ENCODE data around the gene TIMM44. TPM values are rescaled to one million over a fixed set of nuclear protein-coding genes. Genes with fewer than 3 reads are reported as not detected.

TIMM44 gene
- total and polyA plus RNA-seq, 2 donors (not counting 3 experiments of a cell fraction or from before 2014, with no cell fraction given) = 61.5 to 64.3 TPM

- CTCF ChIA-PET = no interaction called here
- Histone ChIP-seq H3K9me3 (replicated peaks; ENCODE audit: control insufficient read depth, insufficient read depth, low read length) (no peaks in the 10 kb centered on the region), H2AFZ (ENCODE audit: low read depth, low read length) (no peak overlapping the region), H3K27me3 (ENCODE audit: control insufficient read depth in 2 of 2, insufficient read depth in 2 of 2, low read length in 2 of 2) (peaks cover 18 to 31% of the 10 kb centered on the region in 2 experiments), H3K9me1 (replicated peaks; ENCODE audit: control insufficient read depth, extremely low read depth, insufficient read depth, low read length) (no peaks in the 10 kb centered on the region), H3K9ac (replicated peaks; ENCODE audit: extremely low read depth, insufficient read depth, low read length) (no peak overlapping the region), H3K4me2 (ENCODE audit: insufficient read depth, low read length) (no peak overlapping the region), H3K4me3 (replicated peaks in 1 of 3; ENCODE audit: insufficient read depth in 1 of 3, low read depth in 1 of 3, low read length in 3 of 3) (no peak overlapping the region), H4K20me1 (replicated peaks; ENCODE audit: control insufficient read depth, extremely low read depth, insufficient read depth, low read length) (no peaks in the 10 kb centered on the region), H3K27ac (ENCODE audit: insufficient read depth, low read depth, low read length) (no peak overlapping the region), H3K4me1 (ENCODE audit: control insufficient read depth, extremely low read depth, insufficient read depth, low read length) (peaks cover 6% of the 10 kb centered on the region), H3K36me3 (ENCODE audit: control insufficient read depth in 2 of 2, extremely low read depth in 1 of 2, insufficient read depth in 2 of 2, low read length in 2 of 2) (peaks cover 0 to 21% of the 10 kb centered on the region in 2 experiments), H3K79me2 (ENCODE audit: control insufficient read depth, insufficient read depth, low read length) (no peaks in the 10 kb centered on the region)
- BruUV-seq (replicated peaks) = TSS peak; percentile 58
- POLR2A ChIA-PET = no interaction called here
- DNase-seq (ENCODE audit: low read depth, low spot score) = no peak
- intact Hi-C loops (cut with micrococcal nuclease) = no loop called here
- no peak for TF ChIP-seq MYC (IDR thresholded peaks at IDR 0.05; ENCODE audit: low read depth, low read length)
- FAIRE-seq = no peak
- dilution Hi-C loops (cut with MboI; ENCODE audit: extremely low pct_ligation_motif_present, low sequenced_read_pairs) = no loop called here
Observed at GRCh38 chr19:7914099-7914498, 29.4 kb downstream of the TIMM44 start.

- Histone ChIP-seq H4K20me1 (replicated peaks; ENCODE audit: control insufficient read depth, extremely low read depth, insufficient read depth, low read length) (no peaks in the 10 kb centered on the region), H3K4me1 (ENCODE audit: control insufficient read depth, extremely low read depth, insufficient read depth, low read length) (peaks cover 6% of the 10 kb centered on the region), H3K4me3 (replicated peaks in 1 of 3; ENCODE audit: insufficient read depth in 1 of 3, low read depth in 1 of 3, low read length in 3 of 3) (no peak overlapping the region), H3K9ac (replicated peaks; ENCODE audit: extremely low read depth, insufficient read depth, low read length) (no peak overlapping the region), H3K27me3 (ENCODE audit: control insufficient read depth in 2 of 2, insufficient read depth in 2 of 2, low read length in 2 of 2) (peaks cover 18 to 30% of the 10 kb centered on the region in 2 experiments), H2AFZ (ENCODE audit: low read depth, low read length) (no peak overlapping the region), H3K79me2 (ENCODE audit: control insufficient read depth, insufficient read depth, low read length) (no peaks in the 10 kb centered on the region), H3K27ac (ENCODE audit: insufficient read depth, low read depth, low read length) (no peak overlapping the region), H3K9me3 (replicated peaks; ENCODE audit: control insufficient read depth, insufficient read depth, low read length) (no peaks in the 10 kb centered on the region), H3K4me2 (ENCODE audit: insufficient read depth, low read length) (no peak overlapping the region), H3K9me1 (replicated peaks; ENCODE audit: control insufficient read depth, extremely low read depth, insufficient read depth, low read length) (no peaks in the 10 kb centered on the region), H3K36me3 (ENCODE audit: control insufficient read depth in 2 of 2, extremely low read depth in 1 of 2, insufficient read depth in 2 of 2, low read length in 2 of 2) (peaks cover 0 to 23% of the 10 kb centered on the region in 2 experiments)
- POLR2A ChIA-PET = no interaction called here
- TF ChIP-seq POLR2AphosphoS5 (IDR thresholded peaks at IDR 0.05; ENCODE audit: insufficient read depth, low read depth, low read length) (no peak), FOS (IDR thresholded peaks at IDR 0.05; ENCODE audit: borderline replicate concordance, insufficient read depth, low read length) (no peak), GATA2 (IDR thresholded peaks at IDR 0.05; ENCODE audit: insufficient read depth, insufficient read length, low read depth, low read length) (no peak), POLR2A (IDR thresholded peaks at IDR 0.05; ENCODE audit: low read depth, low read length) (no peak), MYC (IDR thresholded peaks at IDR 0.05; ENCODE audit: low read depth, low read length) (no peak), CTCF (IDR thresholded peaks at IDR 0.05; ENCODE audit: extremely low read depth in 1 of 2, insufficient read depth in 1 of 2, low read depth in 1 of 2, low read length in 2 of 2) (no peak), MAX (IDR thresholded peaks at IDR 0.05; ENCODE audit: insufficient read depth, insufficient read length) (no peak), EZH2 (IDR thresholded peaks at IDR 0.05; ENCODE audit: borderline replicate concordance, low read depth, low read length, severe bottlenecking) (no peak), JUN (IDR thresholded peaks at IDR 0.05; ENCODE audit: borderline replicate concordance, insufficient read depth, insufficient read length, low read depth) (no peak)
- FAIRE-seq (no peak), DNase-seq (ENCODE audit: low read depth, low spot score) (no peak)
- intact Hi-C loops (cut with micrococcal nuclease) (no loop called here), dilution Hi-C loops (cut with MboI; ENCODE audit: extremely low pct_ligation_motif_present, low sequenced_read_pairs) (no loop called here)
- no TSS peak for BruUV-seq (replicated peaks)
- CTCF ChIA-PET = interaction anchor here (0.9 kb wide), 1 partner anchor 44 kb away, joined by 3 read pairs; no protein-coding TSS in a partner anchor
Observed at GRCh38 chr19:7913652-7914051, 29.8 kb downstream of the TIMM44 start.
